ENCODE measurements around the gene TAS1R1.
"Not testable (repeated sequence)": the region's sequence is repeated elsewhere in the genome, so short reads cannot be mapped to it uniquely, and the experiment has no call there.

TAS1R1 gene

DNA sequence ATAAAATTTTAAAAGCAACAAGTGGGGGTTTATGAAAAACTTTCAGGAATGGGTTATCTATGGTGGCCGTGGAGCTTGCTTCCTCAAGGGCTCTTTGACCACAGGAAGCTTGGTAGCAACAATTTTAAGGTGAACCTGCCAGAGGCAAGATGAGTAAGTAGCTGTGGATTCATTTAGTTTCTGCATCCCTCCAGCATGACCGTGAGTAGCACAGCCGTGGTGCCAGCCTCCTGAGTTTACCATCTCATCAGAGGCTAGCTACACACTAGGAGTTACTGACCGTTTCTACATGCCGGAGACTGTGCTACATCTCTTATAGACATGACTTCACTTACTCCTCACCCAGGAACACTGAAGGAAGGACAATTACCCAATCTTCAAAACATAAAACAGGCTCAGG lies 33.6 kb upstream of the TAS1R1 start:
- DNase-seq (ENCODE audit: low read depth in 3 of 3), result no peak

GRCh38 chr1:6523566-6523965 lies 31.5 kb upstream of the TAS1R1 start:
- DNase-seq (ENCODE audit: low read depth in 3 of 3), result no peak

GRCh38 chr1:6526316-6526715 lies 28.8 kb upstream of the TAS1R1 start:
- no peak for DNase-seq (ENCODE audit: low read depth in 3 of 3)

- DNase-seq (ENCODE audit: low read depth in 3 of 3), result no peak
Observed at GRCh38 chr1:6528492-6528891, 26.6 kb upstream of the TAS1R1 start.

DNA sequence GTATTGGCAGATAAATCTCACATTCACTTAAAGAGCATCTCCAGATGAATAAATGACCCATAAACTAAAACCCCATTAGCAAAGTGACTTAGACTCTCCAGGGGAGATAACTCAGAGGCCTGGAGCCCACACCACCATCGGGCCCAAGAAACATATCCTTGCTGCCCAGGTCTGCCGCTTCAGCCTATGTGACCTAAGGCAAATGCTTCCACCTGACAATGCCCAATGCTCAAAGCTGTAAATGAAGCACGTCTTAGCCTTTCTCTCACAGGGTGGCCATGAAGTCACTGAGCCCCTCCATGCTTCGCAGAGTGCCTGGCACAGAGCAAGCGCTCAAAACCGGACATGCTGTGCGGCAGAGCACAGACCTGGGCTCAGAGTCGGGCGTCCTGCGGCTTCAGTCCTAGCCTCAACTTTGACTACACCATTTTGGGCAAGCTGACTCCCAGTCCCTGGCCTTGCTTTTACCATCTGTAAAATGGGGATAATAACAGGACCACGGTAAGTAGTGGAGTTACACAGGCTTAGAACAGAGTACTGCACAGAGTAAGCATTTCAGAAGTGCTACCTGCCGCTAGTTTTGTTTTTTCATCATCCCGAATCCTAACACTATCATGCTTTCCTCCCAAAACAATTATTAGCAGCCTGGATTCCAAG lies 24.5 kb upstream of the TAS1R1 start:
- no peak for DNase-seq (ENCODE audit: low read depth in 3 of 3)

DNA sequence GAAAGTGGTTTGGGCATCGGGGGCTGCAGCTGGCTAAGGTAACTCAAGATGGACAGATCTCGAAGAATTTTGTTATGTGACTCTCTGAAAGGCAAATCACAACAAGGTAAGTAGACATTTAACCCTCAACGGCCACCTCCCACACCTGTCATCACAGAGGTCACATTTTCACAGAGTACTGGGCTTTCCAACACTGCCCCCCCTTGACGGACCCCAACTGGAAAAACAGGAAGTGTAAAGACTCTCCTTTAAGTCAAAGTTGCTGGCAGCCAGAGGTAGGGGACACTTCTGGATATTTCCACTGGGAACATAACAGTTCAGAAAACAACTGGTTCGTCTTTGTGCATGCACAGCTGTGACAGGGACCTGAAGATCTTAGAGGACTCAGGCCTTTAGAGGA lies 23.1 kb upstream of the TAS1R1 start:
- no peak for DNase-seq (ENCODE audit: low read depth in 3 of 3)

DNA sequence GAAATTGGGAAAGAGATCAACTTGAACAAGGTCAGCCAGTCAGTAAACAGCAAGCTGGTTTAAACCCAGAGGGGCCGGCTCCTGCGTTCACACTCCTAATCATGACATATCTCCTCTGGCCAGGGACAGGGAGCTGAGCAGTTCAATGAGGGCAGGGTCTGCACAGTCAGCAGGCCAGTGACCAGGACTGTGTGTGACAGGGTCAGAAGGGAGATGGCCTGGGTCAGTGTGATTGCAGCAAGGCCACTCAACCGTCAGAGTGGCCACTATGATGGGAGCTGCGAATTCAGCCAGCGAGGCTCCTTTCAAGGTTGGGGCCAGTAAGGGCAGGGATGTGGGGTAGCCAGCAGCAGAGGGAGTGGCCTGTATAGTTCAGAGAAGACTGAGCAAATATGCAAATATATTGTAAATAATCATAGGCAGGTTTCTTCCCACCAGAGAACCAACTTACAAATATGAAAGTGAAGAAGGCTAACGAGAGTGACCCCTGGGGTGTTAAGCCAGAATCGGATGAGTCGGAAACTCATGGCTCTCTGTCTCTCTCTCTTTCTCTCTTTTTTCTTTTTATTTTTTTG lies 20.8 kb upstream of the TAS1R1 start:
- DNase-seq (ENCODE audit: low read depth in 3 of 3), result no peak

DNA sequence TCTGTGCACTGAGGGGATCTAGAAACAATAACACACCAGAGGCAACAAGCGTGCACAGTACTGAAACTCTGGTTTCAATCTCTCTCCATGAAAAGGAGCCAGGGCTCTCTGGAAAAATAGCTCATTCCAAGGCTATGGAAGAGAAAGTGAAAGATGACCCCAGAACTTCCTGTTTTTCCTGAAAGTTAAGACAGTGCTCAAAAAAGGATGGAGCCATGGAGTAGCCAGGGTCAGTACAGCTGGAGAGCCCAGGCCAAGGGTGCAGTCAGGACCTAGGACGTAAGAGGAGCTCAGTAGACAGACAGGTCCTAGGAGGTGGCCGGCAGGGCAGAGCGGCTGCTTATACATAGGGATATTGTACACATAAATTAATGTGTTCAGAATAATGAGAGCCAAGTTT lies 19.9 kb upstream of the TAS1R1 start:
- DNase-seq (ENCODE audit: low read depth in 3 of 3), result no peak

DNA sequence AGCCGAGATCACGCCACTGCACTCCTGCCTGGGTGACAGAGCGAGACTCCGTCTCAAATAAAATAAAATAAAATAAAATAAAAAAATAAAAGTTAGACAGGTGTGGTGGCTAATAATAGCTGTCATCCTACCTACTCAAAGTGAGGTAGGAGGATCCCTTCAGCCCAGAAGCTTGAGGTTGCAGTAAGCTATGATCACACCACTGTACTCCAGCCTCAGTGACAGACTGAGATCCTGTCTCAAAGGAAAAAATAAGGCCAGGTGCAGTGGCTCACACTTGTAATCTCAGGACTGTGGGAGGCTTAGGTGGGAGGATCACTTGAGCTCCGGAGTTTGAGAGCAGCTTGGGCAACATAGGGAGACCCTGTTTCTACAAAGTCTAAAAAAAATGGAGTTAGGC lies 18.8 kb upstream of the TAS1R1 start:
- DNase-seq (ENCODE audit: low read depth in 3 of 3), result no peak

DNA sequence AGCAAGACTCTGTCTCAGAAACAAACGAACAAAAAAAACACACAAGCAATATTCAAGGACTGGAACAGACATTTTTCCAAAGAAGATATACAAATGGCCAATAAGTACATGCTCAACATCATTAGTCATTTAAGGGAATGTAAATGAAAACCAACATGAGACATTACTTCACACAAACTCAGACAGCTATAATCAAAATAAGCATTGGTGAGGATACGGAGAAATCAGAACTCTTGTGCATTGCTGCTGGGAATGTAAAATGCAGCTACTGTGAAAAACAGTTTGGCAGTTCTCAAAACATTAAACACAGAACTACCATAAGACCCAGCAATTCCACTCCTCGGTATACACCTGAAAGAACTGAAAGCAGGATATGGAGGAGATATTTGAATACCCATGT lies 16.2 kb upstream of the TAS1R1 start:
- DNase-seq (ENCODE audit: low read depth in 3 of 3), result no peak

DNA sequence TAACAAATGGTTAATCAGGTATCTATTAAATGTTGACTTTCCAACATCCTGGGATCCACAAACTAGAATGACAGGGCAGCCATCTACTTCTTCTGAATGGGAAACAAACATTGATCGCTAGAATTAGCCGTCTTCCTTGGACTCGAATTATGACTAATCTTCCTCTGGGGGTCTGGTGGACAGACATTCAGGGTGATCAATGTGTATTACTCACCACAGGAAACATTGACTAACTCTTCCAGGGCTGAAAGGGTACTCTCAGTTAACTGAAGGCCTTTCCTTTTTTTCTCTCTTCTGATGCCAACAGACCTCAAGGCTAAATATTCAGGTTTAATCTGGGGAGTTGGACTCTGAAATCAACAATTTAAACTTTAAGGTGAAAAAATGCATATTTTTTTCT lies 10.3 kb upstream of the TAS1R1 start:
- no peak for DNase-seq (ENCODE audit: low read depth in 3 of 3)

DNA sequence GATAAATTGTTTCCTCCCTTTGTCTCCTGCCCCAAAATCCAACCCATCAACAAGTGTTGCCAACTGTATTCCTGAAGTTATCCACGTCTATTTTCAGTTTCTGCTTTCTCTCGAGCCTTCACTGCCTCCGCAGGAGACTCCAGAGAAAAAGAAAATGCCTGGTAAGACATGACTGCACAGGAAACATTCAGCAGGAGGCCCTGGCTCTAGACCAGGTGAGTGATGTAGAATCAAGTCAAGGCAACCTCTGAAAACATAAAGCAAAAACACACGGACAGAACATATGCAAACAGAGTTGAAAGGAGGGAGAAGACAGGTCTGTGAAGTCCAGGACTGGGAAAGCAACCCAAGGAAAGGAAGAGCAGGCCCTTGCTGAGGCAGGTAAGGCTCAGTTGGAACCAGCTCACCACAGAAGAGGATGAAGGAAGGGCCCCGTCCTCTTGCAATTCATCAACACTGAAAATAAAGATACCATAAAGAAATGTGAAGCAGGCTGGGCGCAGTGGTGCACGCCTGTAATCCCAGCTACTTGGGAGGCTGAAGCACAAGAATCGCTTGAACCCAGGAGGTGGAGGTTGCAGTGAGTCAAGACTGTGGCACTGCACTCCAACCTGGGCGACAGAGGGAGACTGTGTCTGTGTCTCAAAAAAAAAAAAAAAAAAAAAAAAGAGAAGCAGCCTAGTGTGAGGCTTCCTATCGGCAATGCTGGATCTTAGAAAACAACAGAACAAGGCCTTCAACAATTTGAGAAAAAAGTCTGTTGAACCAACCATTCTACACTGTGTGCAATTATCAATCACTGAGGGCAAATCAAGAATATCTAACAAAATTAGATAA lies 9.6 kb upstream of the TAS1R1 start:
- DNase-seq (ENCODE audit: low read depth in 3 of 3), result no peak

- no peak for DNase-seq (ENCODE audit: low read depth in 3 of 3)
Observed at GRCh38 chr1:6546326-6546725, 8.8 kb upstream of the TAS1R1 start.

GRCh38 chr1:6547301-6547700 lies 7.8 kb upstream of the TAS1R1 start:
- no peak for DNase-seq (ENCODE audit: low read depth in 3 of 3)

DNA sequence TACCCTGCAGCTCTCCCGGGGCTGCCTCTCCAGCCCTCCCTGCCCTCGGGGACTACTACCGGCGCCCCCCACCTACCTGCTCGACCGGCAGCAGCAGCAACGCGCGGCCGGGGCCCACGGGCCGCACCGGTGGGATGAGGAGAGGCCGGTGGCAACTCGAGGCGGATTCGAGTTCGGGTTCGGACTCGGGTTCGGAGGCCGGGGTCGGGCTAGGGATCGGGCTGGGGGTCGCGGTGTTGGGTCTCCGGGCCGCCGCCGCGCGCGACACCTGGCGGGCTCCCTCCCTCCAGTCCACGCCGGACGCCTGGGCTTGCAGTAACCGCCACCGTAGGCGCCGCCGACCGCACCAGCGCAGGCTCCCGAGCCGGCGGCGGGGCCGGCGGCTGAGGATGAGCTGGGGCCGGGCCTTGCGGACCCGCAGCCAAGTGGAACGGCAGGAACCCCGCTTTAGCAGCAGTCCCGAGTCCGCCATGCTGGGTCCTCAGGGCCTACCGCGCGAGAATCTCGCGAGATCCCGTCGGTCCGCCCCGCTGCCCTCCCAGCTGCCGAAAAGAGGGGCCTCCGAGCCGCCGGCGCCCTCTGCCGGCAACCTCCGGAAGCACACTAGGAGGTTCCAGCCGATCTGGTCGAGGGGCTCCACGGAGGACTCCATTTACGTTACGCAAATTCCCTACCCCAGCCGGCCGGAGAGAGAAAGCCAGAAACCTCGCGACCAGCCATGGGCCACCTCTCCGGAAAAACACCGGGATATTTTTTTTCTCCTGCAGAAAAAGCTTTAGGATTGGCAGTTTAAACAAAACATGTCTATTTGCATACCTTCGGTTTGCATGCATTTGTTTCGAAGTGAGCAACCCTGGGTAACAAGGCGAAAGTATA lies 838 bp upstream of the TAS1R1 start, which contains the start of gene NOL9:
Gene NOL9 (minus strand): TSS at position 483 of the 876 bp plus-strand sequence. CDS start 11 bp downstream, at position 472.
- peak; percentile 86 to 94 (median 94) for DNase-seq (ENCODE audit: low read depth in 3 of 3)

GRCh38 chr1:6557597-6557996 lies 2.5 kb downstream of the TAS1R1 start:
- no peak for DNase-seq (ENCODE audit: low read depth in 3 of 3)

- not testable (repeated sequence) for DNase-seq (ENCODE audit: low read depth in 3 of 3)
Observed at GRCh38 chr1:6559161-6559560, 4.1 kb downstream of the TAS1R1 start.

- DNase-seq (ENCODE audit: low read depth in 3 of 3), result no peak
Observed at GRCh38 chr1:6560267-6560666, 5.2 kb downstream of the TAS1R1 start.

- DNase-seq (ENCODE audit: low read depth in 3 of 3), result no peak
Observed at GRCh38 chr1:6569033-6569432, 13.9 kb downstream of the TAS1R1 start.

DNA sequence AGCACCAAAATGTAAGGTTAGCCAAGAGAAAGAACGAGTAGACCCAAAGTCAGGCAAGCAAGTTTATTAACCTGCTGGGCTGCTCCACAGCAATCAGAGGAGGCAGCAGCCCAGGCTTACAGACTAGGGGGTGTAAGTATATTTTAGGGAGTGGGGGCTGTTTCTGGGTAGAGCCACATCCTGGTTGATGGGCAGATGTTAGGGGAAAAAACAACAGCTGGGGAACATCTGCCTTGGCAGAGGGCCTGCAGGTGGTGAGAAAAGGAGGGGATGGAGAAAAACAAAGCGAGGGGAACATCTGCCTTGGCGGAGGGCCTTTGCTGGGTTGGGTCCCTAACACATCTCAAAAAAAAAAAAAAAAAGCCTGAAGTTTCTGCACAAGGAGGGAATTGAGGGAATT lies 15.0 kb downstream of the TAS1R1 start:
- DNase-seq (ENCODE audit: low read depth in 3 of 3), result no peak

GRCh38 chr1:6570987-6571386 lies 15.9 kb downstream of the TAS1R1 start:
- DNase-seq (ENCODE audit: low read depth in 3 of 3), result no peak
